CD4-positive, alpha-beta memory T cell (primary cell): ENCODE data around the gene KEL. TPM values are rescaled to one million over a fixed set of nuclear protein-coding genes. Genes with fewer than 3 reads are reported as not detected.

Experiments used
- CTCF ChIA-PET: fragments of 350-600 bp; sonication (Branson Sonifier 250); formaldehyde crosslinking; loops from one replicate; lab custom pipeline; 2021; ENCODE audit warnings: inconsistent platforms; ENCODE audit not compliant: partially characterized antibody; lab: Charles Lee
- POLR2A ChIA-PET: fragments of 350-600 bp; sonication (Branson Sonifier 250); formaldehyde crosslinking; loops from one replicate; lab custom pipeline; 2021; ENCODE audit not compliant: partially characterized antibody; lab: Charles Lee
- DNase-seq, 5 donors: peaks; one replicate each; pipeline versions ENCODE4 v3.0.0 to v3.0.0-alpha.2; 2020 to 2022; ENCODE audit warnings: mixed read lengths in 1 of 5
- H3K27ac ChIP-seq: one replicate; pipeline ENCODE4 v1.7.0; 2013; ENCODE audit warnings: low read depth, low read length
- H3K27me3 ChIP-seq: 2 replicates; pipeline ENCODE4 v1.7.0; 2013; ENCODE audit warnings: mild to moderate bottlenecking, low read length, moderate library complexity; ENCODE audit not compliant: insufficient read depth
- H3K36me3 ChIP-seq: 2 replicates; pipeline ENCODE4 v1.7.0; 2013; ENCODE audit warnings: mild to moderate bottlenecking, low read length, moderate library complexity; ENCODE audit not compliant: insufficient read depth
- H3K4me1 ChIP-seq: 2 replicates; pipeline ENCODE4 v1.7.0; 2013; ENCODE audit warnings: mild to moderate bottlenecking, low read length, moderate library complexity; ENCODE audit not compliant: insufficient read depth
- H3K4me3 ChIP-seq, 2 donors: one replicate each; pipeline ENCODE4 v1.7.0; 2013; ENCODE audit warnings: low read length in 2 of 2, mild to moderate bottlenecking in 1 of 2
- H3K9me3 ChIP-seq, 2 donors: one replicate each; pipeline ENCODE4 v1.7.0; 2013; ENCODE audit warnings: low read length in 2 of 2, control low read depth in 1 of 2; ENCODE audit not compliant: control insufficient read depth in 1 of 2
- H3K27ac Mint-ChIP-seq, 7 donors: one replicate each; pipeline ENCODE4 v1.8.0; 2020 to 2021; ENCODE audit warnings: mixed read lengths in 7 of 7, mild to moderate bottlenecking in 6 of 7, inconsistent platforms in 3 of 7, moderate library complexity in 3 of 7
- H3K27me3 Mint-ChIP-seq, 2 donors: one replicate each; pipeline ENCODE4 v1.8.0; 2020 to 2021; ENCODE audit warnings: mixed read lengths in 2 of 2
- H3K36me3 Mint-ChIP-seq, 2 donors: one replicate each; pipeline ENCODE4 v1.8.0; 2020 to 2021; ENCODE audit warnings: mixed read lengths in 2 of 2, inconsistent platforms in 1 of 2, mild to moderate bottlenecking in 1 of 2
- H3K4me1 Mint-ChIP-seq, 4 donors: one replicate each; pipeline ENCODE4 v1.8.0; 2020 to 2021; ENCODE audit warnings: mixed read lengths in 4 of 4, mild to moderate bottlenecking in 1 of 4
- H3K4me3 Mint-ChIP-seq, 8 donors: one replicate each; pipeline ENCODE4 v1.8.0; 2020 to 2021; ENCODE audit warnings: mixed read lengths in 8 of 8, mild to moderate bottlenecking in 7 of 8, moderate library complexity in 6 of 8, inconsistent platforms in 3 of 8
- H3K9me3 Mint-ChIP-seq, 8 donors: one replicate each; pipeline ENCODE4 v1.8.0; 2020 to 2021; ENCODE audit warnings: mixed read lengths in 8 of 8, mild to moderate bottlenecking in 5 of 8, inconsistent platforms in 3 of 8, moderate library complexity in 1 of 8
- intact Hi-C: fragments of 100-400 bp; cut with micrococcal nuclease; formaldehyde crosslinking; loops from one replicate; pipeline ENCODE4 v1.15.1; 2023
- polyA plus RNA-seq, 2 donors: library from polyadenylated mRNA; unstranded; fragments of 300-500 nt; fragmentation: Illumina TruSeq; gene quantifications; one replicate each; pipeline ENCODE4 v1.2.3, GENCODE V29; 2021
- total RNA-seq, 2 experiments: library from RNA; stranded (reverse); gene quantifications; one replicate each; pipeline ENCODE4 v1.2.3, GENCODE V29; 2021

KEL gene
- total and polyA plus RNA-seq, 4 experiments from 2014 or later, result 0.20 to 0.61 TPM; not detected in 2

DNA sequence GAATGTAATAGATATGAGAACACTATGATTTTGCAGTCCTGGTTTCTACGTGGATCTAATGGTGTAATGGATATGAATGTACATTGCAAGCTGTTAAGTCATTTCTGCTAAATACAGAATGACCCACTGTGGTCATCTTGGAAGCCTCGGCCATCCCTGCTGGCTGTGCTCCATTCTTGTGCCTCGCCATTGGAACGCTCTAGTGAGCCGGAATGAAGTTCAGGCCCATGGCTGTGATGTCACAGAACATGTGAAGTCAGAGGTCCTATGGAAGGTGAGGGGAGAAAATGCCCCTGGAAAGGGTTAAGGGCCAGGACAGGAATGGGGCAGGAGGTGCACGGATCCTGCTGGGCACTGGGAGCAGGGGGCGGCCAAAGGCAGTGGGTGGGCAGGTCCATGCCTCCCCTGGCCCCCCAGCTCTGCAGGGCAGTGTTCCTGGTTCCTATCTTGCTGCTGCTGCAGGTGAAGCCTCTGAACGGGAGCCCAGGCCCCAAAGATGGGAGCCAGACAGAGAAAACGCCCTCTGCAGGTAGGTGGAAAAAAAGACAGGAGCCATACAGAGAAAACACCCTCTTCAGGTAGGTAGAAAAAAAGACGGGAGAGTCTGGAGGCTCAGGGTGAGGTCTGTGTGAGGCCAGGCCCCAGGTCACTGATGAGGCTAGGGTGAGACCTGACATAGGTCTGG, 22.8 kb downstream of the KEL start, which contains the start of gene LLCFC1:
Gene LLCFC1 (plus strand): TSS at position 259 of the 685 bp plus-strand sequence. CDS start 138 bp downstream, at position 397.
- no peaks in the 10 kb centered on the region for H3K4me1 ChIP-seq
- H3K27ac ChIP-seq, result no peak within 1 kb of the TSS
- H3K4me3 ChIP-seq, result no peak within 1 kb of the TSS
- H3K4me1 Mint-ChIP-seq, result peaks cover 0 to 2% (median 0%) of the 10 kb centered on the region in 4 donors
- H3K9me3 Mint-ChIP-seq, result no peaks in the 10 kb centered on the region
- ChIA-PET POLR2A (no interaction called here), CTCF (no interaction called here)
- no peaks in the 10 kb centered on the region for H3K36me3 ChIP-seq
- no peak within 1 kb of the TSS for H3K4me3 Mint-ChIP-seq
- H3K27me3 Mint-ChIP-seq, result peaks cover 18 to 26% of the 10 kb centered on the region in 2 donors
- peak in 2 of 5 donors; percentile 3 to 9 for DNase-seq
- intact Hi-C loops, result no loop called here
- no peaks in the 10 kb centered on the region for H3K27me3 ChIP-seq
- H3K9me3 ChIP-seq, result no peaks in the 10 kb centered on the region
- no peak within 1 kb of the TSS for H3K27ac Mint-ChIP-seq
- no peaks in the 10 kb centered on the region for H3K36me3 Mint-ChIP-seq

DNA sequence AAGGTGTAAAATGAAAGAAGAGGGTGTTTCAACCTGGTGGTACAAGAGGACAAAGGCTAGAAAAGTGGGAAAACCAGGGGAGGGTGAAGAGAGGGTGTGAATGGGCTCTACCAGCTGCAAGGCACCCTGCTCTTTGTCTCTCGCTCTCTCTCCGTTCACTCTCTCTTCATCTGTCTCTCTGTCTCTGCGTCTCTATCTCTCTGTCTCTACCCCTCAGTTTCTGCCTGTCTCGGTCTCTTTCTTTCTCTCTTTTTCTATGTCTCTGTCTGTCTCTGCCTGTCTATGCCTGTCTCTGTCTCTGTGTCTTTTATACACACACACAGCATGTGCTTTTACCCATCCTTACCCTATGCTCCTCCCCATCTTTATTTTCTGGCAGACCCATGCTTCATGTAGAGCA, 23.6 kb downstream of the KEL start:
- H3K9me3 Mint-ChIP-seq, result no peaks in the 10 kb centered on the region
- no peak overlapping the region for H3K4me3 Mint-ChIP-seq
- CTCF ChIA-PET, result no interaction called here

DNA sequence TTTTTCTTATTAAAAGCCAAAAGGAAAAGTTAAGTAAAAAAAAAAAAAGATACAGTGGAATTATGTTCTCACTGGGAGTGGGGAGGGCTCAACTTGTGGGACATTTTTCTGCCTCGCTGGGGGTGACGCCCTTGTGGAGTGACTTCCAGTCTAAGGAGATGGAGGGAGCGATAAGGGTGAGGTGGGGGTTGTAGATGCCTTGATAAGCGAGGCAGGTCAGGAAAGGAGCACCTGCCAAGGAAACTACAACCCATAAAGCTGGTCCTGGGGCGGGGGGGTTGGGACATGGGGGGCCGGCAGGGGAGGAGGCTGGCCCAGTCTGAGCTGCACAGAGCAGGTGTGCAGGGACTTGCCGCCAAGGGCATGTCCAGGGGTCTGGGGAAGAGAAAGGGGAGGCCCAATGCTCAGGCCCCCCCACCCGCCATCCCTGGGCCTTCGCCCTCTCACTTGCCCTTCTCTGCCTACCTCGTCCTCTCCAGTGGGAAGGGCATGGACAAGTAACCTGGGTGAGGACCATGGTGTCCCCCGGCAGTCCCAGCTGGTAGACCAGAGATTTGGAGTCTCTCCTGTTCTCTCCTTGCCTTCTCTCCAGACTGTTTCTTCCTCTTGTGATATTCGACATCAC, 26.1 kb downstream of the KEL start:
- intact Hi-C loops, result no loop called here
- Mint-ChIP-seq H3K36me3 (no peaks in the 10 kb centered on the region), H3K4me3 (no peak overlapping the region), H3K4me1 (peaks cover 0 to 2% (median 0%) of the 10 kb centered on the region in 4 donors), H3K27ac (no peak overlapping the region), H3K9me3 (no peaks in the 10 kb centered on the region), H3K27me3 (peaks cover 10 to 11% of the 10 kb centered on the region in 2 donors)
- no peaks in the 10 kb centered on the region for H3K4me1 ChIP-seq
- no peak for DNase-seq
- no peak overlapping the region for H3K27ac ChIP-seq
- ChIA-PET CTCF (no interaction called here), POLR2A (no interaction called here)
- no peaks in the 10 kb centered on the region for H3K27me3 ChIP-seq
- no peaks in the 10 kb centered on the region for H3K36me3 ChIP-seq
- H3K9me3 ChIP-seq, result no peaks in the 10 kb centered on the region
- H3K4me3 ChIP-seq, result no peak overlapping the region

More for the DNA sequence above, 23.6 kb downstream of the KEL start:
- DNase-seq, result no peak
- H3K36me3 Mint-ChIP-seq, result no peaks in the 10 kb centered on the region
- no peak overlapping the region for H3K27ac Mint-ChIP-seq
- no peaks in the 10 kb centered on the region for H3K27me3 ChIP-seq
- H3K36me3 ChIP-seq, result no peaks in the 10 kb centered on the region
- H3K27me3 Mint-ChIP-seq, result peaks cover 17 to 23% of the 10 kb centered on the region in 2 donors
- H3K4me1 ChIP-seq, result no peaks in the 10 kb centered on the region
- no peak overlapping the region for H3K27ac ChIP-seq
- intact Hi-C loops, result no loop called here
- peaks cover 0 to 2% (median 0%) of the 10 kb centered on the region in 4 donors for H3K4me1 Mint-ChIP-seq
- POLR2A ChIA-PET, result no interaction called here
- no peaks in the 10 kb centered on the region for H3K9me3 ChIP-seq
- no peak overlapping the region for H3K4me3 ChIP-seq

DNA sequence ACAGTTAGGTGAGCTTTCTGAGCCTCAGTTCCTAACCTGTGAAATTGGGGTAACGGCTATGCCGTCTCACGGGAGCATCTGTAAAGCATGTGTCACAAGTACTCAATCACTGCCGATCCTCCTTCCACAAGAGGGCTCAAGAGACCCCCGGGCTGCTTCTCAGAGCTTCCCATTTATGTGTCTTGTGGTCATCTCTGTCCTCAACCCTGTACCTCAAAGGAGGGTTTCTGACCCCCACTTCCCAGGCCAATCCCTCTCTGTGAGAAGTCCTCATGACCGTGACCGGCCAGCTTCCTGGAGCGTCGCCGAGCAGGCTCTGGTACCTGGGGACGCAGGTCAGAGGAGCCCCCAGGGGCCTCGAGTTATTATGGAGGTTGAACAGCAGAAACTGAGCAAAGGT, 28.1 kb downstream of the KEL start:
- H3K27me3 Mint-ChIP-seq, result peaks cover 6 to 9% of the 10 kb centered on the region in 2 donors
- peaks cover 0 to 2% (median 0%) of the 10 kb centered on the region in 4 donors for H3K4me1 Mint-ChIP-seq
- no peaks in the 10 kb centered on the region for H3K36me3 ChIP-seq
- H3K27ac Mint-ChIP-seq, result no peak overlapping the region
- no peak overlapping the region for H3K4me3 Mint-ChIP-seq
- H3K36me3 Mint-ChIP-seq, result no peaks in the 10 kb centered on the region
- POLR2A ChIA-PET, result no interaction called here
- H3K9me3 ChIP-seq, result no peaks in the 10 kb centered on the region
- H3K4me3 ChIP-seq, result no peak overlapping the region
- no peaks in the 10 kb centered on the region for H3K27me3 ChIP-seq
- H3K9me3 Mint-ChIP-seq, result no peaks in the 10 kb centered on the region
- intact Hi-C loops, result no loop called here
- no peak for DNase-seq
- no peaks in the 10 kb centered on the region for H3K4me1 ChIP-seq
- CTCF ChIA-PET, result interaction anchor here (1.2 kb wide), 1 partner anchor 53 kb away, joined by 4 read pairs; no protein-coding TSS in a partner anchor
- no peak overlapping the region for H3K27ac ChIP-seq

DNA sequence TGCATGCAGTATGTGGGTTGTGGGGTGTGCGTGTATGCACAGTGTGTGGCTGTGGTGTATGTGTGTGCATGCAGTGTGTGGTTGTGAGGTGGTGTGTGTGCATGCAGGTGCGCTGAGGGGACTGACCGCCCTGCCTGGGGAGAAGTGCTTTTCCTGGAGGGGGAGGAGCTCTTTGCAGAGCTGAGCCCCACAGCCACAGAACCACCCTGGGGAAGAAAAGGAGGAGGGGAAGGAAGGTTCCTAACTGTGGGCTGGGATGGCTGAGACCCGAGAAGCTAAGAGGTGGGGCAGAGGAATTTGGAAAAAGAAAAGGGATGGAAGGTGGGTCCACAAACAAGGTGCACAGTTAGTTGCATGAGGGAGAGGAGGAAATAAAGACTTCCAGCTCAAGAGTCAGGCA, 28.5 kb downstream of the KEL start, which contains the start of gene TRPV5:
Gene TRPV5 (minus strand): TSS at position 123 of the 400 bp plus-strand sequence. CDS start 287 bp downstream, outside the sequence.
- Histone ChIP-seq H3K27me3 (no peaks in the 10 kb centered on the region), H3K9me3 (no peaks in the 10 kb centered on the region), H3K36me3 (no peaks in the 10 kb centered on the region), H3K4me3 (no peak within 1 kb of the TSS), H3K4me1 (no peaks in the 10 kb centered on the region), H3K27ac (no peak within 1 kb of the TSS)
- Mint-ChIP-seq H3K36me3 (no peaks in the 10 kb centered on the region), H3K4me3 (no peak within 1 kb of the TSS), H3K27ac (peak within 1 kb of the TSS in 1 of 7 donors; percentile 54), H3K9me3 (no peaks in the 10 kb centered on the region), H3K4me1 (peaks cover 0 to under 1% (median 0%) of the 10 kb centered on the region in 4 donors), H3K27me3 (peaks cover 6 to 9% of the 10 kb centered on the region in 2 donors)
- POLR2A ChIA-PET, result no interaction called here
- CTCF ChIA-PET, result interaction anchor here (1.2 kb wide), 1 partner anchor 53 kb away, joined by 4 read pairs; no protein-coding TSS in a partner anchor
- intact Hi-C loops, result no loop called here
- DNase-seq, result no peak

DNA sequence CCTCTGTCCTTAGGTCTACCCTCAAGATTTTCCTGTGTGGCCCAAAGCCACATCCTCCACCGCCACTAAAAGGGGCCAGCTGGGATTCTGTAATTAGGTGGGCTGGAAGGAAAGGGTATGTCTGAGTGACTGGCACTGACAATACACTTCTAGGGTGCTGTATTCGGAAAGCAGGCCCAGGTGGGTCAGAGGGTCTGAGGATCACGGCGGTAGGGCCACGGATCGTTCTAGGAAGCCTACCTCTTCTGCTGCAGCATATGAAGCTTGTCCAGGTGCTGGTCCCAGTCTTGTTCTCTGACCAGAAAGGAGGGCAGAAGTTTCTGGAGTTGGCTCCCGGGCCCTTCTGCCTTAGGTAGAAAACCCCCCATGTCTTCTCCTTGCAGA, 29.1 kb downstream of the KEL start:
- no peak overlapping the region for H3K27ac Mint-ChIP-seq
- H3K4me1 ChIP-seq, result no peaks in the 10 kb centered on the region
- DNase-seq, result no peak
- POLR2A ChIA-PET, result no interaction called here
- intact Hi-C loops, result no loop called here
- no peaks in the 10 kb centered on the region for H3K4me1 Mint-ChIP-seq
- H3K27me3 ChIP-seq, result no peaks in the 10 kb centered on the region
- H3K9me3 ChIP-seq, result no peaks in the 10 kb centered on the region
- no peaks in the 10 kb centered on the region for H3K36me3 ChIP-seq
- no peaks in the 10 kb centered on the region for H3K9me3 Mint-ChIP-seq
- no peak overlapping the region for H3K27ac ChIP-seq
- H3K36me3 Mint-ChIP-seq, result no peaks in the 10 kb centered on the region
- H3K27me3 Mint-ChIP-seq, result peaks cover 6 to 9% of the 10 kb centered on the region in 2 donors
- no peak overlapping the region for H3K4me3 ChIP-seq
- CTCF ChIA-PET, result interaction anchor here (1.2 kb wide), 1 partner anchor 52 kb away, joined by 4 read pairs; no protein-coding TSS in a partner anchor
- H3K4me3 Mint-ChIP-seq, result no peak overlapping the region

DNA sequence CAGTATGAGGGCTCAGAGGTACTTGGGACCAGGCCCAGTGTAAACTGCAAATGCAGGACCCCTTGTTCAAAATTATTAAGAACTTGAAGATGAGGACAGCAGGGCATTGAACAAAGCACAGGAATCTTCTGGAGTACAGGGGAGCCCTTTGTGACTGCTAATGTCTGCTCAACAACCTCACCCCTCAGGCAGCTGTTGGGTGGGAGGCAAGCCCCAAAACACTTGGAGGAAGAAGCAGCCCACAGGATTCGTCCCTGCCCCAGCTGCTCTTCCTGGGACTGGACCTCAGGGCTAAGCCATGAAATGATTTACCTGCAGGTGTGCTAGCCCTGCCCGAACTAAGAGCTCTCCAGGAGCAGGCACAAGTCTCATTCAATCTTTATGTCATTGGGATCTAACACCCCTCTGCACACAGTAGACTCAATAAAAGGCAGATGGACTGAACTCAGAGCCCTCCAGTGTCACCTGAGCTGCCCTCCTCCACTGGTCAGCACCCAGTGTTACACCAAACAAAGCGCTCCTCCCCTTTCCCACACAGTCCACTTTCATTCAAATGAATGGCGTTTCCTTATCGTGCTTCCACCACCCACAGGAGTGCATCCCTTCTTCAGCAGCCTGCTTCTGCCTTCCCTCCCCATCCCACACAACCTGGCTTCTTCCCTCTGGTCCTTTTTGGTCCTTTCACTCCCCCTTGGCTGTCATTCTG, 29.6 kb downstream of the KEL start:
- no peak overlapping the region for H3K4me3 ChIP-seq
- Mint-ChIP-seq H3K9me3 (no peaks in the 10 kb centered on the region), H3K27me3 (peaks cover 6 to 11% of the 10 kb centered on the region in 2 donors), H3K4me1 (no peaks in the 10 kb centered on the region), H3K4me3 (no peak overlapping the region), H3K36me3 (no peaks in the 10 kb centered on the region), H3K27ac (no peak overlapping the region)
- intact Hi-C loops, result no loop called here
- no peaks in the 10 kb centered on the region for H3K9me3 ChIP-seq
- ChIA-PET POLR2A (no interaction called here), CTCF (no interaction called here)
- H3K27me3 ChIP-seq, result no peaks in the 10 kb centered on the region
- no peaks in the 10 kb centered on the region for H3K36me3 ChIP-seq
- H3K4me1 ChIP-seq, result no peaks in the 10 kb centered on the region
- DNase-seq, result no peak
- H3K27ac ChIP-seq, result no peak overlapping the region
